GM23338 (cell line): ENCODE results near the gene AGPAT3. TPM values are rescaled to one million over a fixed set of nuclear protein-coding genes. Genes with fewer than 3 reads are reported as not detected.

ENCODE experiments used
- ATAC-seq: fragments of 200-7000 bp; cut with Tn5 transposase; 3 replicates; pipeline ENCODE4 v1.9.1; 2020
- DNase-seq: peaks from one replicate; pipeline ENCODE4 v3.0.0-alpha.2; 2015; ENCODE audit warnings: low spot score
- H2AFZ ChIP-seq: fragments of 200-600 bp; sonication (generic); 2 replicates; pipeline ENCODE4 v1.8.0; 2016; ENCODE audit warnings: antibody characterized with exemption, mild to moderate bottlenecking, moderate library complexity
- H3F3A ChIP-seq: fragments of 200-600 bp; sonication (generic); replicated peaks from 2 replicates; pipeline ENCODE4 v1.8.0; 2017; ENCODE audit warnings: antibody characterized with exemption, mixed run types, low read depth
- H3K27ac ChIP-seq: fragments of 200-600 bp; sonication (generic); 2 replicates; pipeline ENCODE4 v1.6.1; 2016; ENCODE audit warnings: low read depth
- H3K27me3 ChIP-seq: fragments of 200-600 bp; sonication (generic); 2 replicates; pipeline ENCODE4 v1.8.0; 2016; ENCODE audit warnings: mild to moderate bottlenecking, mixed run types, moderate library complexity; ENCODE audit not compliant: insufficient read depth
- H3K36me3 ChIP-seq: fragments of 200-600 bp; sonication (generic); 2 replicates; pipeline ENCODE4 v1.8.0; 2016; ENCODE audit warnings: mild to moderate bottlenecking; ENCODE audit not compliant: insufficient read depth
- H3K4me1 ChIP-seq: fragments of 200-600 bp; sonication (generic); 2 replicates; pipeline ENCODE4 v1.8.0; 2016; ENCODE audit warnings: mild to moderate bottlenecking, moderate library complexity; ENCODE audit not compliant: insufficient read depth
- H3K4me2 ChIP-seq: fragments of 200-600 bp; sonication (generic); 2 replicates; pipeline ENCODE4 v1.7.1; 2017; ENCODE audit warnings: mixed run types
- H3K4me3 ChIP-seq: fragments of 200-600 bp; sonication (generic); 2 replicates; pipeline ENCODE4 v1.6.1; 2016; ENCODE audit warnings: mixed run types
- H3K79me2 ChIP-seq: fragments of 200-600 bp; sonication (generic); replicated peaks from 2 replicates; pipeline ENCODE4 v1.8.0; 2017; ENCODE audit warnings: mild to moderate bottlenecking; ENCODE audit not compliant: insufficient read depth
- H3K9me2 ChIP-seq: fragments of 200-600 bp; sonication (generic); 2 replicates; pipeline ENCODE4 v1.8.0; 2017; ENCODE audit not compliant: insufficient read depth
- H4K20me1 ChIP-seq: fragments of 200-600 bp; sonication (generic); replicated peaks from 2 replicates; pipeline ENCODE4 v1.8.0; 2017; ENCODE audit warnings: mild to moderate bottlenecking; ENCODE audit not compliant: insufficient read depth
- H3K27ac Mint-ChIP-seq: 2 replicates; pipeline ENCODE4 v1.8.0; 2020; ENCODE audit warnings: inconsistent platforms, mild to moderate bottlenecking, moderate library complexity, mixed read lengths
- H3K27me3 Mint-ChIP-seq: 3 replicates; pipeline ENCODE4 v1.8.0; 2022; ENCODE audit warnings: low read depth, mild to moderate bottlenecking, moderate library complexity, mixed read lengths, inconsistent platforms; ENCODE audit not compliant: insufficient read depth, poor library complexity
- H3K36me3 Mint-ChIP-seq: 3 replicates; pipeline ENCODE4 v1.8.0; 2021; ENCODE audit warnings: low read depth, mild to moderate bottlenecking, inconsistent platforms, moderate library complexity, mixed read lengths
- H3K4me1 Mint-ChIP-seq: 3 replicates; pipeline ENCODE4 v1.8.0; 2020; ENCODE audit warnings: mild to moderate bottlenecking, inconsistent platforms, mixed read lengths
- H3K4me3 Mint-ChIP-seq: 3 replicates; pipeline ENCODE4 v1.8.0; 2021; ENCODE audit warnings: moderate library complexity, mild to moderate bottlenecking, inconsistent platforms, mixed read lengths
- H3K9me3 Mint-ChIP-seq: 3 replicates; pipeline ENCODE4 v1.8.0; 2020; ENCODE audit warnings: moderate library complexity, mild to moderate bottlenecking, inconsistent platforms, mixed read lengths
- EZH2phosphoT487 ChIP-seq: fragments of 200-600 bp; sonication (generic); IDR thresholded peaks from one replicate; pipeline ENCODE4 v1.8.1; 2018; ENCODE audit warnings: antibody characterized with exemption; ENCODE audit not compliant: unreplicated experiment
- NANOG ChIP-seq: IDR thresholded peaks from 2 replicates; pipeline ENCODE4 v1.6.1; 2016; ENCODE audit warnings: antibody characterized with exemption, borderline replicate concordance
- ZNF114 ChIP-seq: fragments of 250-450 bp; sonication (Bioruptor Pico); IDR thresholded peaks from 2 replicates; pipeline ENCODE4 v1.5.0; 2020; ENCODE audit warnings: mild to moderate bottlenecking, moderate library complexity
- polyA plus RNA-seq: library from polyadenylated mRNA; unstranded; fragments of >200 nt; fragmentation: Nextera tagmentation; extraction: Ambion mirVana; gene quantifications from 2 replicates; pipeline ENCODE4 v1.2.1, GENCODE V29; 2016
- total RNA-seq: library from RNA; depleted of rRNA; stranded (reverse); fragments of >200 nt; shearing (Covaris generic); gene quantifications from 2 replicates; pipeline ENCODE4 v1.2.3, GENCODE V29; 2014
- TF ChIP-seq, protein P1 (sequence below): IDR thresholded peaks from one replicate; pipeline ENCODE4 v1.6.1; 2018; ENCODE audit warnings: antibody characterized with exemption; ENCODE audit not compliant: unreplicated experiment
- TF ChIP-seq, protein P2 (sequence below), 2 experiments: fragments of 200-600 bp in 1 of 2; sonication (generic) in 1 of 2; conservative IDR thresholded peaks; 2 replicates each; pipeline versions ENCODE4 v1.5.1 to v1.6.1; 2016 to 2017; ENCODE audit warnings: antibody characterized with exemption in 2 of 2, low read depth in 2 of 2, mild to moderate bottlenecking in 2 of 2, moderate library complexity in 1 of 2
- TF ChIP-seq, protein P3 (sequence below): fragments of 250-450 bp; sonication (Bioruptor Pico); IDR thresholded peaks from 2 replicates; pipeline ENCODE4 v1.5.0; 2020; ENCODE audit warnings: mild to moderate bottlenecking, moderate library complexity

Gene AGPAT3
- total and polyA plus RNA-seq, 2 experiments from 2014 or later: 2.1 to 6.1 TPM

DNA sequence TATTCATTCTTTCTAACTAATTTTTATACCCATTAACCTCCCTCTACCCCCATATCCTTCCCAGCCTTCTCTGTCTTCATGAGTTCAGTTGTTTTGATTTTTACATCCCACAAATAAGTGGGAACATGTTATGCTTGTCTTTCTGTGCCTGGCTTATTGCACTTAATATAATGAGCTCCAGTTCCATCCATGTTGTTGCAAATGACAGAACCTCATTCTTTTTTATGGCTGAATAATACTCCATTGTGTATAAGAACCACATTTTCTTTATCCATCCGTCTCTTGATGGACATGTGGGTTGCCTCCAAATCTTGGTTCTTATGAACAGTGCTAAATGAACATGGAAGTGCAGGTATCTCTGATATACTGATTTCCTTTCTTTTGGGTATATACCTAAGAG, 21.5 kb downstream of the AGPAT3 start (continued):
- TF ChIP-seq, protein P1, sequence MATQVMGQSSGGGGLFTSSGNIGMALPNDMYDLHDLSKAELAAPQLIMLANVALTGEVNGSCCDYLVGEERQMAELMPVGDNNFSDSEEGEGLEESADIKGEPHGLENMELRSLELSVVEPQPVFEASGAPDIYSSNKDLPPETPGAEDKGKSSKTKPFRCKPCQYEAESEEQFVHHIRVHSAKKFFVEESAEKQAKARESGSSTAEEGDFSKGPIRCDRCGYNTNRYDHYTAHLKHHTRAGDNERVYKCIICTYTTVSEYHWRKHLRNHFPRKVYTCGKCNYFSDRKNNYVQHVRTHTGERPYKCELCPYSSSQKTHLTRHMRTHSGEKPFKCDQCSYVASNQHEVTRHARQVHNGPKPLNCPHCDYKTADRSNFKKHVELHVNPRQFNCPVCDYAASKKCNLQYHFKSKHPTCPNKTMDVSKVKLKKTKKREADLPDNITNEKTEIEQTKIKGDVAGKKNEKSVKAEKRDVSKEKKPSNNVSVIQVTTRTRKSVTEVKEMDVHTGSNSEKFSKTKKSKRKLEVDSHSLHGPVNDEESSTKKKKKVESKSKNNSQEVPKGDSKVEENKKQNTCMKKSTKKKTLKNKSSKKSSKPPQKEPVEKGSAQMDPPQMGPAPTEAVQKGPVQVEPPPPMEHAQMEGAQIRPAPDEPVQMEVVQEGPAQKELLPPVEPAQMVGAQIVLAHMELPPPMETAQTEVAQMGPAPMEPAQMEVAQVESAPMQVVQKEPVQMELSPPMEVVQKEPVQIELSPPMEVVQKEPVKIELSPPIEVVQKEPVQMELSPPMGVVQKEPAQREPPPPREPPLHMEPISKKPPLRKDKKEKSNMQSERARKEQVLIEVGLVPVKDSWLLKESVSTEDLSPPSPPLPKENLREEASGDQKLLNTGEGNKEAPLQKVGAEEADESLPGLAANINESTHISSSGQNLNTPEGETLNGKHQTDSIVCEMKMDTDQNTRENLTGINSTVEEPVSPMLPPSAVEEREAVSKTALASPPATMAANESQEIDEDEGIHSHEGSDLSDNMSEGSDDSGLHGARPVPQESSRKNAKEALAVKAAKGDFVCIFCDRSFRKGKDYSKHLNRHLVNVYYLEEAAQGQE: no peak
- TF ChIP-seq, protein P2, sequence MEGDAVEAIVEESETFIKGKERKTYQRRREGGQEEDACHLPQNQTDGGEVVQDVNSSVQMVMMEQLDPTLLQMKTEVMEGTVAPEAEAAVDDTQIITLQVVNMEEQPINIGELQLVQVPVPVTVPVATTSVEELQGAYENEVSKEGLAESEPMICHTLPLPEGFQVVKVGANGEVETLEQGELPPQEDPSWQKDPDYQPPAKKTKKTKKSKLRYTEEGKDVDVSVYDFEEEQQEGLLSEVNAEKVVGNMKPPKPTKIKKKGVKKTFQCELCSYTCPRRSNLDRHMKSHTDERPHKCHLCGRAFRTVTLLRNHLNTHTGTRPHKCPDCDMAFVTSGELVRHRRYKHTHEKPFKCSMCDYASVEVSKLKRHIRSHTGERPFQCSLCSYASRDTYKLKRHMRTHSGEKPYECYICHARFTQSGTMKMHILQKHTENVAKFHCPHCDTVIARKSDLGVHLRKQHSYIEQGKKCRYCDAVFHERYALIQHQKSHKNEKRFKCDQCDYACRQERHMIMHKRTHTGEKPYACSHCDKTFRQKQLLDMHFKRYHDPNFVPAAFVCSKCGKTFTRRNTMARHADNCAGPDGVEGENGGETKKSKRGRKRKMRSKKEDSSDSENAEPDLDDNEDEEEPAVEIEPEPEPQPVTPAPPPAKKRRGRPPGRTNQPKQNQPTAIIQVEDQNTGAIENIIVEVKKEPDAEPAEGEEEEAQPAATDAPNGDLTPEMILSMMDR (conservative IDR thresholded peaks at IDR 0.05; ENCODE audit: low read depth in 2 of 2): no peak
- no peak for TF ChIP-seq EZH2phosphoT487
- no peak for TF ChIP-seq ZNF114 (CRISPR knock-in tag)

DNA sequence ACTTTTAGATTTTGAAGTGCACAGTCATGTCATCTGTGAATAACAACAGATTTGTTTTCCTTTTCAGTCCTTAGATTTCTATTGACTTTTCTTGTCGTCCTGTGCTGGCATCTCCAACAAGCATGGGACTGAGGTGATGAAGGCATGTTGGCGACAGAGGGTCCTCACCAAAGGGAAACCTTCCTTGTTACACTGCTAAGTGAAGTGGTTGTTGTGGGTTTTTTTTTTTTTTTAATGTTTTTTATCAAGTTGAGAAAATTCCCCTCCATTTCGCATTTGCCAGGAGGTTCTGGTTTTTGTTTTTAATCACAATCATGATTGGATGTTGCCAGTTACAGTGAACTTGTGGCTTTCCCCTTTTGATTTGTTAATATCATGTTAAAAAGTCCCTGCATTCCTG, 24.0 kb downstream of the AGPAT3 start:
- H3K36me3 ChIP-seq: no peaks in the 10 kb centered on the region
- no peaks in the 10 kb centered on the region for H3K79me2 ChIP-seq
- no peak overlapping the region for H3K4me3 ChIP-seq
- DNase-seq (no peak), ATAC-seq (no peak; the same call in 2 of the 3 replicates)
- H4K20me1 ChIP-seq: no peaks in the 10 kb centered on the region
- H3K27me3 Mint-ChIP-seq: peaks cover 7% of the 10 kb centered on the region
- peaks cover 22% of the 10 kb centered on the region for H3K4me1 Mint-ChIP-seq
- H3F3A ChIP-seq: no peaks in the 10 kb centered on the region
- H3K27ac Mint-ChIP-seq: no peak overlapping the region
- no peak overlapping the region for H2AFZ ChIP-seq
- peaks cover 3% of the 10 kb centered on the region; the same call in 2 of the 3 replicates for H3K9me3 Mint-ChIP-seq
- H3K9me2 ChIP-seq: no peaks in the 10 kb centered on the region
- H3K4me1 ChIP-seq: peaks cover 7% of the 10 kb centered on the region
- peak overlapping the region; percentile 24 for H3K4me2 ChIP-seq
- no peaks in the 10 kb centered on the region for H3K27me3 ChIP-seq
- no peak overlapping the region for H3K4me3 Mint-ChIP-seq
- H3K36me3 Mint-ChIP-seq: peaks cover 3% of the 10 kb centered on the region; the same call in 2 of the 3 replicates
- no peak overlapping the region for H3K27ac ChIP-seq
- TF ChIP-seq, protein P3, sequence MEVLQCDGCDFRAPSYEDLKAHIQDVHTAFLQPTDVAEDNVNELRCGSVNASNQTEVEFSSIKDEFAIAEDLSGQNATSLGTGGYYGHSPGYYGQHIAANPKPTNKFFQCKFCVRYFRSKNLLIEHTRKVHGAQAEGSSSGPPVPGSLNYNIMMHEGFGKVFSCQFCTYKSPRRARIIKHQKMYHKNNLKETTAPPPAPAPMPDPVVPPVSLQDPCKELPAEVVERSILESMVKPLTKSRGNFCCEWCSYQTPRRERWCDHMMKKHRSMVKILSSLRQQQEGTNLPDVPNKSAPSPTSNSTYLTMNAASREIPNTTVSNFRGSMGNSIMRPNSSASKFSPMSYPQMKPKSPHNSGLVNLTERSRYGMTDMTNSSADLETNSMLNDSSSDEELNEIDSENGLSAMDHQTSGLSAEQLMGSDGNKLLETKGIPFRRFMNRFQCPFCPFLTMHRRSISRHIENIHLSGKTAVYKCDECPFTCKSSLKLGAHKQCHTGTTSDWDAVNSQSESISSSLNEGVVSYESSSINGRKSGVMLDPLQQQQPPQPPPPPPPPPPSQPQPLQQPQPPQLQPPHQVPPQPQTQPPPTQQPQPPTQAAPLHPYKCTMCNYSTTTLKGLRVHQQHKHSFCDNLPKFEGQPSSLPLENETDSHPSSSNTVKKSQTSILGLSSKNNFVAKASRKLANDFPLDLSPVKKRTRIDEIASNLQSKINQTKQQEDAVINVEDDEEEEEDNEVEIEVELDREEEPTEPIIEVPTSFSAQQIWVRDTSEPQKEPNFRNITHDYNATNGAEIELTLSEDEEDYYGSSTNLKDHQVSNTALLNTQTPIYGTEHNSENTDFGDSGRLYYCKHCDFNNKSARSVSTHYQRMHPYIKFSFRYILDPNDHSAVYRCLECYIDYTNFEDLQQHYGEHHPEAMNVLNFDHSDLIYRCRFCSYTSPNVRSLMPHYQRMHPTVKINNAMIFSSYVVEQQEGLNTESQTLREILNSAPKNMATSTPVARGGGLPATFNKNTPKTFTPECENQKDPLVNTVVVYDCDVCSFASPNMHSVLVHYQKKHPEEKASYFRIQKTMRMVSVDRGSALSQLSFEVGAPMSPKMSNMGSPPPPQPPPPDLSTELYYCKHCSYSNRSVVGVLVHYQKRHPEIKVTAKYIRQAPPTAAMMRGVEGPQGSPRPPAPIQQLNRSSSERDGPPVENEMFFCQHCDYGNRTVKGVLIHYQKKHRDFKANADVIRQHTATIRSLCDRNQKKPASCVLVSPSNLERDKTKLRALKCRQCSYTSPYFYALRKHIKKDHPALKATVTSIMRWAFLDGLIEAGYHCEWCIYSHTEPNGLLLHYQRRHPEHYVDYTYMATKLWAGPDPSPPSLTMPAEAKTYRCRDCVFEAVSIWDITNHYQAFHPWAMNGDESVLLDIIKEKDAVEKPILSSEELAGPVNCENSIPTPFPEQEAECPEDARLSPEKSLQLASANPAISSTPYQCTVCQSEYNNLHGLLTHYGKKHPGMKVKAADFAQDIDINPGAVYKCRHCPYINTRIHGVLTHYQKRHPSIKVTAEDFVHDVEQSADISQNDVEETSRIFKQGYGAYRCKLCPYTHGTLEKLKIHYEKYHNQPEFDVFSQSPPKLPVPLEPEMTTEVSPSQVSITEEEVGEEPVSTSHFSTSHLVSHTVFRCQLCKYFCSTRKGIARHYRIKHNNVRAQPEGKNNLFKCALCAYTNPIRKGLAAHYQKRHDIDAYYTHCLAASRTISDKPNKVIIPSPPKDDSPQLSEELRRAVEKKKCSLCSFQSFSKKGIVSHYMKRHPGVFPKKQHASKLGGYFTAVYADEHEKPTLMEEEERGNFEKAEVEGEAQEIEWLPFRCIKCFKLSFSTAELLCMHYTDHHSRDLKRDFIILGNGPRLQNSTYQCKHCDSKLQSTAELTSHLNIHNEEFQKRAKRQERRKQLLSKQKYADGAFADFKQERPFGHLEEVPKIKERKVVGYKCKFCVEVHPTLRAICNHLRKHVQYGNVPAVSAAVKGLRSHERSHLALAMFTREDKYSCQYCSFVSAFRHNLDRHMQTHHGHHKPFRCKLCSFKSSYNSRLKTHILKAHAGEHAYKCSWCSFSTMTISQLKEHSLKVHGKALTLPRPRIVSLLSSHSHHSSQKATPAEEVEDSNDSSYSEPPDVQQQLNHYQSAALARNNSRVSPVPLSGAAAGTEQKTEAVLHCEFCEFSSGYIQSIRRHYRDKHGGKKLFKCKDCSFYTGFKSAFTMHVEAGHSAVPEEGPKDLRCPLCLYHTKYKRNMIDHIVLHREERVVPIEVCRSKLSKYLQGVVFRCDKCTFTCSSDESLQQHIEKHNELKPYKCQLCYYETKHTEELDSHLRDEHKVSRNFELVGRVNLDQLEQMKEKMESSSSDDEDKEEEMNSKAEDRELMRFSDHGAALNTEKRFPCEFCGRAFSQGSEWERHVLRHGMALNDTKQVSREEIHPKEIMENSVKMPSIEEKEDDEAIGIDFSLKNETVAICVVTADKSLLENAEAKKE (CRISPR knock-in tag): no peak
- TF ChIP-seq, protein P1: no peak
- no peak for TF ChIP-seq NANOG
- TF ChIP-seq, protein P2 (conservative IDR thresholded peaks at IDR 0.05; ENCODE audit: low read depth in 2 of 2): no peak
